HepG2 (cell line): ENCODE results near the gene PHKA2.

ENCODE experiments used
- ADNP ChIP-seq: sonication (generic); formaldehyde crosslinking; IDR thresholded peaks from 2 replicates; pipeline ENCODE4 v1.4.0; 2020; ENCODE audit warnings: missing genetic modification reagents
- CTCF ChIP-seq: sonication (generic); formaldehyde crosslinking; IDR thresholded peaks from 2 replicates; pipeline ENCODE4 v1.5.0; 2020; ENCODE audit warnings: mild to moderate bottlenecking, missing genetic modification reagents, moderate library complexity
- E2F1 ChIP-seq: sonication (generic); formaldehyde crosslinking; IDR thresholded peaks from 2 replicates; pipeline ENCODE4 v1.5.0; 2020; ENCODE audit warnings: missing genetic modification reagents
- E2F5 ChIP-seq: sonication (generic); formaldehyde crosslinking; conservative IDR thresholded peaks from 2 replicates; pipeline ENCODE4 v1.4.0; 2020; ENCODE audit warnings: missing genetic modification reagents
- EEA1 ChIP-seq: sonication (generic); formaldehyde crosslinking; IDR thresholded peaks from 2 replicates; pipeline ENCODE4 v1.5.1; 2020; ENCODE audit warnings: mild to moderate bottlenecking, missing genetic modification reagents, borderline replicate concordance
- EZH2 ChIP-seq: conservative IDR thresholded peaks from 2 replicates; pipeline ENCODE4 v1.6.1; 2012; ENCODE audit warnings: mild to moderate bottlenecking, low read depth, low read length, moderate library complexity
- GABPB1 ChIP-seq: IDR thresholded peaks from 2 replicates; pipeline ENCODE4 v1.6.1; 2016; ENCODE audit warnings: mild to moderate bottlenecking, missing genetic modification reagents, moderate library complexity, missing compliant biosample characterization
- GTF2F1 ChIP-seq: fragments of 150-350 bp; IDR thresholded peaks from 2 replicates; pipeline ENCODE4 v1.6.1; 2014; ENCODE audit warnings: low read length
- MAZ ChIP-seq, 2 experiments: sonication (generic) in 1 of 2; formaldehyde crosslinking in 1 of 2; IDR thresholded peaks; 2 replicates each; pipeline versions ENCODE4 v1.5.0 to v1.6.1; 2012 to 2020; ENCODE audit warnings: low read depth in 2 of 2, mild to moderate bottlenecking in 2 of 2, borderline replicate concordance in 1 of 2, improper control_type of control experiment in 1 of 2, low read length in 1 of 2, missing genetic modification reagents in 1 of 2, moderate library complexity in 1 of 2
- RBM22 ChIP-seq: fragments of 200-400 bp; formaldehyde crosslinking; optimal IDR thresholded peaks from 2 replicates; pipeline ENCODE3; 2017; ENCODE audit warnings: mild to moderate bottlenecking, low read length, moderate library complexity
- RFX5 ChIP-seq: IDR thresholded peaks from 2 replicates; pipeline ENCODE4 v1.6.1; 2011; ENCODE audit warnings: low read depth, low read length, improper control_type of control experiment
- ZNF292 ChIP-seq: sonication (generic); formaldehyde crosslinking; IDR thresholded peaks from 2 replicates; pipeline ENCODE4 v1.8.1; 2022; ENCODE audit warnings: mild to moderate bottlenecking, low read depth, missing genetic modification reagents, borderline replicate concordance
- ZNF326 ChIP-seq: sonication (generic); formaldehyde crosslinking; IDR thresholded peaks from 2 replicates; pipeline ENCODE4 v1.4.0; 2020; ENCODE audit warnings: missing genetic modification reagents, borderline replicate concordance
- ZNF574 ChIP-seq: sonication (generic); formaldehyde crosslinking; IDR thresholded peaks from 2 replicates; pipeline ENCODE4 v1.4.0; 2020; ENCODE audit warnings: missing genetic modification reagents

GRCh38 chrX:18896680-18897544, 87.0 kb downstream of the PHKA2 start:
- TF ChIP-seq CTCF (no peak), EZH2 (no peak), GABPB1 (CRISPR knock-in tag) (no peak), EEA1 (no peak), ADNP (CRISPR knock-in tag) (no peak), E2F5 (CRISPR knock-in tag) (no peak), GTF2F1 (no peak), ZNF326 (no peak), RBM22 (no peak), ZNF574 (CRISPR knock-in tag) (no peak), ZNF292 (CRISPR knock-in tag) (no peak), E2F1 (CRISPR knock-in tag) (no peak), RFX5 (no peak), MAZ (IDR thresholded peaks at IDR 0.05; ENCODE audit: borderline replicate concordance, low read depth, low read length) (no peak), MAZ (CRISPR knock-in tag; IDR thresholded peaks at IDR 0.05; ENCODE audit: low read depth) (no peak)
